Measurements from ENCODE around the gene HACL1.

DNA sequence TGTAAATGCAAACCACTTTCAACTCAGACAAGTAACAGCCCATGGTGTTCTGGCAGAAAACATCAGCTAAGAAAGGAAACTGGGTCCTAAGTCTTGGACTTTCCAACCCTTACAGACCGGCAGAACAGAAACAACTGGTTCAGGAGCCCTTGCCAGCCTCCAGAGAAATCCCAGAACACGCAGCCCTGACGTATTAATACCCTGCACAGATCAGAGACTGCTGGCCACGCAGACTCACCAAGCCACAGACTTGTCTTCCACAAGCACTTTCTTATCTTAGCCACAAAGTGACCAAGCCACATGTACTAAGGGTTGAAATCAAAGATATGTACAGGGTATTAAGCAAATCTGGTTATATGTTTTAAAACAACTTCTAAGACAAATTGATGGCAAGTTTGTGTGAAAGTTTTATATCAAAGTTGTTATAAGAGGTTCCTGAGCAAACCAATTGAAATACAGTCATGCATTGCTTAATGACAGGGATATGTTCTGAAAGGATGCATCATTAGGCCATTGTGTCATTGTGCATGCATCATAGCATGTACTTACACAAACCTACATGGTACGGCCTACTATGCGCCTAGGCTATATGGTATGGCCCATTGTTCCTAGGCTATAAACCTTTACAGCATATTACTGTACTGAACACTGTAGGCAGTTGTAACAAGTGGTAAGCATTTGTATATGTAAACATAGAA is 37.0 kb upstream of the HACL1 start:
- TF ChIP-seq YY1 (IDR thresholded peaks at IDR 0.05; ENCODE audit: insufficient read depth, insufficient read length) (no peak), ZNF274 (IDR thresholded peaks at IDR 0.05; ENCODE audit: low read depth, low read length) (no peak), SUZ12 (IDR thresholded peaks at IDR 0.05; ENCODE audit: extremely low read depth, insufficient read depth, insufficient read length) (no peak)

Measured in NT2/D1 (cell line).